ENCODE data around the gene OCSTAMP.
A peak's percentile ranks its signal among the peaks of the same experiment; 100 is the strongest.

OCSTAMP gene

GRCh38 chr20:46501961-46502360 lies 48.5 kb downstream of the OCSTAMP start:
- no peak for ATAC-seq (ENCODE audit: low read depth)
- no peak for TF ChIP-seq CTCF (IDR thresholded peaks at IDR 0.05; ENCODE audit: poor library complexity, severe bottlenecking)
- Histone ChIP-seq H3K4me3 (ENCODE audit: severe bottlenecking) (no peak overlapping the region), H3K4me1 (ENCODE audit: insufficient read depth, poor library complexity, severe bottlenecking) (no peaks in the 10 kb centered on the region), H3K27me3 (ENCODE audit: insufficient read depth, poor library complexity, severe bottlenecking) (no peaks in the 10 kb centered on the region), H3K27ac (ENCODE audit: poor library complexity, severe bottlenecking) (no peak overlapping the region), H3K9me3 (ENCODE audit: severe bottlenecking) (peaks cover 47% of the 10 kb centered on the region), H3K36me3 (ENCODE audit: low read depth) (peaks cover 30% of the 10 kb centered on the region)
- no peak for DNase-seq (ENCODE audit: low spot score)

GRCh38 chr20:46501337-46501942 lies 49.0 kb downstream of the OCSTAMP start:
- TF ChIP-seq CTCF (IDR thresholded peaks at IDR 0.05; ENCODE audit: poor library complexity, severe bottlenecking): no peak
- peaks cover 47% of the 10 kb centered on the region for H3K9me3 ChIP-seq (ENCODE audit: severe bottlenecking)

GRCh38 chr20:46494077-46494476 lies 56.4 kb downstream of the OCSTAMP start:
- no peaks in the 10 kb centered on the region for H3K9me3 ChIP-seq (ENCODE audit: severe bottlenecking)
- no peak overlapping the region for H3K27ac ChIP-seq (ENCODE audit: poor library complexity, severe bottlenecking)
- no peak for DNase-seq (ENCODE audit: low spot score)
- peaks cover 12% of the 10 kb centered on the region for H3K27me3 ChIP-seq (ENCODE audit: insufficient read depth, poor library complexity, severe bottlenecking)
- H3K4me1 ChIP-seq (ENCODE audit: insufficient read depth, poor library complexity, severe bottlenecking): no peaks in the 10 kb centered on the region
- no peak for TF ChIP-seq CTCF (IDR thresholded peaks at IDR 0.05; ENCODE audit: poor library complexity, severe bottlenecking)
- H3K36me3 ChIP-seq (ENCODE audit: low read depth): no peaks in the 10 kb centered on the region
- ATAC-seq (ENCODE audit: low read depth): 0 out of 3 replicates have a peak, but pooled peaks have one; percentile 25
- H3K4me3 ChIP-seq (ENCODE audit: severe bottlenecking): no peak overlapping the region

More at GRCh38 chr20:46501337-46501942, 49.0 kb downstream of the OCSTAMP start:
- no peak overlapping the region for H3K4me3 ChIP-seq (ENCODE audit: severe bottlenecking)
- no peak overlapping the region for H3K27ac ChIP-seq (ENCODE audit: poor library complexity, severe bottlenecking)
- H3K4me1 ChIP-seq (ENCODE audit: insufficient read depth, poor library complexity, severe bottlenecking): no peaks in the 10 kb centered on the region
- ATAC-seq (ENCODE audit: low read depth) (no peak), DNase-seq (ENCODE audit: low spot score) (no peak)
- peaks cover 30% of the 10 kb centered on the region for H3K36me3 ChIP-seq (ENCODE audit: low read depth)
- no peaks in the 10 kb centered on the region for H3K27me3 ChIP-seq (ENCODE audit: insufficient read depth, poor library complexity, severe bottlenecking)

- Histone ChIP-seq H3K9me3 (ENCODE audit: severe bottlenecking) (no peaks in the 10 kb centered on the region), H3K27ac (ENCODE audit: poor library complexity, severe bottlenecking) (no peak overlapping the region), H3K4me1 (ENCODE audit: insufficient read depth, poor library complexity, severe bottlenecking) (no peaks in the 10 kb centered on the region), H3K36me3 (ENCODE audit: low read depth) (no peaks in the 10 kb centered on the region), H3K27me3 (ENCODE audit: insufficient read depth, poor library complexity, severe bottlenecking) (peaks cover 36% of the 10 kb centered on the region), H3K4me3 (ENCODE audit: severe bottlenecking) (no peak overlapping the region)
- ATAC-seq (ENCODE audit: low read depth) (no peak), DNase-seq (ENCODE audit: low spot score) (no peak)
- no peak for TF ChIP-seq CTCF (IDR thresholded peaks at IDR 0.05; ENCODE audit: poor library complexity, severe bottlenecking)
Measured at GRCh38 chr20:46491354-46491753, 59.1 kb downstream of the OCSTAMP start.

Measured in RWPE2 (cell line).